AG04450 (cell line): Measurements from ENCODE around the gene ANKRA2. TPM values are rescaled to one million over a fixed set of nuclear protein-coding genes. Genes with fewer than 3 reads are reported as not detected.

ENCODE experiments used
- CTCF ChIA-PET: fragments of 300-600, 350-600 bp; formaldehyde crosslinking; extraction: SDS; loops from one replicate; lab custom pipeline; 2022; ENCODE audit warnings: antibody characterized with exemption, inconsistent platforms; lab: Charles Lee
- POLR2A ChIA-PET: fragments of 350-600 bp; formaldehyde crosslinking; extraction: SDS; loops from one replicate; lab custom pipeline; 2021; ENCODE audit warnings: antibody characterized with exemption, inconsistent platforms; lab: Yijun Ruan, JAX
- DNase-seq: peaks from one replicate; pipeline ENCODE4 v3.0.0-alpha.2; 2011; ENCODE audit warnings: low read depth, low spot score
- H3K27ac ChIP-seq: one replicate; pipeline ENCODE4 v1.5.1; 2012; ENCODE audit warnings: low read depth, low read length, control low read depth
- H3K27me3 ChIP-seq: one replicate; pipeline ENCODE4 v1.6.0; 2012; ENCODE audit warnings: low read length; ENCODE audit not compliant: control insufficient read depth, insufficient read depth
- H3K4me3 ChIP-seq: 2 replicates; pipeline ENCODE4 v1.5.1; 2011; ENCODE audit warnings: mild to moderate bottlenecking, low read depth, low read length, control low read depth
- H3K9me3 ChIP-seq: 2 replicates; pipeline ENCODE4 v1.5.1; 2012; ENCODE audit warnings: low read length; ENCODE audit not compliant: control insufficient read depth, insufficient read depth
- polyA plus RNA-seq: library from polyadenylated mRNA; depleted of rRNA; stranded (reverse); fragments of >200 nt; gene quantifications from 2 replicates; pipeline ENCODE4 v1.2.3, GENCODE V29; 2011
- TF ChIP-seq, protein P1 (sequence below): IDR thresholded peaks from 2 replicates; pipeline ENCODE4 v1.5.1; 2011; ENCODE audit warnings: low read depth, low read length, control low read depth, inconsistent platforms

The ANKRA2 gene
- polyA plus RNA-seq, 1 experiment, result 39.6 TPM

DNA sequence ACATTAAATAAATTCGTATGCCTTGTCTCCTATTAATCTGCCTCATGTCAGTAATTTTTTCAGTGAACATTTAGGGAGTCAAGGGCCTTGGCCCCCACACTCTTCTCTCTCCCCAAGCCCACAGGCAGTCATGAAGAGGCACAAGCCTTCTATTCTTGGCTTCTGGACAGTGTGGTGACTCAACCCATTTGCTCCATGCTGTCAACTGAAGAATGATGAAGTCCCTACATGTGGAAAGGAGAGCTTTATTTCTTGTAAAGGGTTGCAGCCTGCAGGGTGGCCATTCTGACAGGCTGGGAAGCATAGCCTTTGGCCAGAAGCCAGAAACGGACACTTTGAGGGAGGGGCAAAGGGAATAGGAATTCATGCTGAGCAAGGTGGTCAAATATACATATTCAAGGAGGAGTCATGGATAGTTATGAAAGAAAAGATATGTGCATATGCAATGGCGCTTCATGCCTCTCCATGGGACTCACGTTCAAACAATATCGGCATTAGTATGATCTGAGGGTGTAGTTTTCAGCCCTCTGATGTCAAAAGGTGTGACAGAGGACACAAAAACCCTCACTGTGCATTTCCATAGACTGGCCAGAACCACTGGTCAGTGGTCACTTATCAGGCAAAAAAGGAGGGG is 31.3 kb downstream of the ANKRA2 start:
- CTCF ChIA-PET, result interaction anchor here (1.3 kb wide), 1 partner anchor 14 kb away, joined by 6 read pairs; no protein-coding TSS in a partner anchor
- TF ChIP-seq, protein P1, sequence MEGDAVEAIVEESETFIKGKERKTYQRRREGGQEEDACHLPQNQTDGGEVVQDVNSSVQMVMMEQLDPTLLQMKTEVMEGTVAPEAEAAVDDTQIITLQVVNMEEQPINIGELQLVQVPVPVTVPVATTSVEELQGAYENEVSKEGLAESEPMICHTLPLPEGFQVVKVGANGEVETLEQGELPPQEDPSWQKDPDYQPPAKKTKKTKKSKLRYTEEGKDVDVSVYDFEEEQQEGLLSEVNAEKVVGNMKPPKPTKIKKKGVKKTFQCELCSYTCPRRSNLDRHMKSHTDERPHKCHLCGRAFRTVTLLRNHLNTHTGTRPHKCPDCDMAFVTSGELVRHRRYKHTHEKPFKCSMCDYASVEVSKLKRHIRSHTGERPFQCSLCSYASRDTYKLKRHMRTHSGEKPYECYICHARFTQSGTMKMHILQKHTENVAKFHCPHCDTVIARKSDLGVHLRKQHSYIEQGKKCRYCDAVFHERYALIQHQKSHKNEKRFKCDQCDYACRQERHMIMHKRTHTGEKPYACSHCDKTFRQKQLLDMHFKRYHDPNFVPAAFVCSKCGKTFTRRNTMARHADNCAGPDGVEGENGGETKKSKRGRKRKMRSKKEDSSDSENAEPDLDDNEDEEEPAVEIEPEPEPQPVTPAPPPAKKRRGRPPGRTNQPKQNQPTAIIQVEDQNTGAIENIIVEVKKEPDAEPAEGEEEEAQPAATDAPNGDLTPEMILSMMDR, result no peak
- Histone ChIP-seq H3K4me3 (no peak overlapping the region), H3K9me3 (peaks cover 9% of the 10 kb centered on the region), H3K27ac (no peak overlapping the region), H3K27me3 (no peaks in the 10 kb centered on the region)
- no peak for DNase-seq
- POLR2A ChIA-PET, result interaction anchor here (0.6 kb wide), 1 partner anchor 60 kb away, joined by 7 read pairs; no protein-coding TSS in a partner anchor

- no peak overlapping the region for H3K4me3 ChIP-seq
- TF ChIP-seq, protein P1, result no peak
- peaks cover 9% of the 10 kb centered on the region for H3K9me3 ChIP-seq
- H3K27ac ChIP-seq, result no peak overlapping the region
- POLR2A ChIA-PET, result no interaction called here
- no peak for DNase-seq
- CTCF ChIA-PET, result no interaction called here
- H3K27me3 ChIP-seq, result no peaks in the 10 kb centered on the region
Measured at GRCh38 chr5:73532195-73532594, 33.2 kb downstream of the ANKRA2 start.

- TF ChIP-seq, protein P1, result no peak
- Histone ChIP-seq H3K27me3 (no peaks in the 10 kb centered on the region), H3K4me3 (no peak overlapping the region), H3K27ac (no peak overlapping the region), H3K9me3 (peaks cover 9% of the 10 kb centered on the region)
- ChIA-PET POLR2A (no interaction called here), CTCF (interaction anchor here (1.1 kb wide), 1 partner anchor 10 kb away, joined by 5 read pairs; no protein-coding TSS in a partner anchor)
- no peak for DNase-seq
Measured at GRCh38 chr5:73531356-73531755, 34.1 kb downstream of the ANKRA2 start.

- ChIA-PET POLR2A (no interaction called here), CTCF (interaction anchor here (1.1 to 4.0 kb wide), 2 partner anchors 8 to 10 kb away, joined by 4 to 23 read pairs; no protein-coding TSS in a partner anchor)
- DNase-seq, result no peak
- H3K9me3 ChIP-seq, result peaks cover 4% of the 10 kb centered on the region
- H3K27ac ChIP-seq, result no peak overlapping the region
- TF ChIP-seq, protein P1, result no peak
- H3K4me3 ChIP-seq, result no peak overlapping the region
- H3K27me3 ChIP-seq, result no peaks in the 10 kb centered on the region
Measured at GRCh38 chr5:73529081-73529480, 36.4 kb downstream of the ANKRA2 start.

DNA sequence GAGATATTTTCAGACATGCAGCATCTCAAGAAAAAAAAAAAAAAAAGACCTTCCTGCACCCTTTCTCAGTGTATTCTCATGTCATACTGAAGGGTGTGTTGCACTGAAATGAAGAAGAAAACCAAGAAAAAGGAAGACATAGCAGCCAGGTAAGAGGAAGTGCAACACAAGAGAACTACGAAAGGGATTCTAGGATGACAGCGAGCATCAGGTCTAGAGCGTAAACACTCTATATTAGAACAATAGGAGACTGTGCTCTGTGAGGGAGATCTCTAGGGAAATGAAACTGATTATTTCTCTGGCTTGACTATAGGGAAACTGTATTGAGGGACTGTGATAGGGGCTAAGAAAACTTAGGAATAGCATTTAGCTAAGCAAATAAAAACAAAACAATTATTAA is 37.2 kb downstream of the ANKRA2 start:
- no peak for DNase-seq
- H3K27me3 ChIP-seq, result no peaks in the 10 kb centered on the region
- peaks cover 4% of the 10 kb centered on the region for H3K9me3 ChIP-seq
- ChIA-PET CTCF (interaction anchor here (1.1 to 4.0 kb wide), 2 partner anchors 9 kb away, joined by 4 to 23 read pairs; no protein-coding TSS in a partner anchor), POLR2A (no interaction called here)
- no peak overlapping the region for H3K27ac ChIP-seq
- no peak overlapping the region for H3K4me3 ChIP-seq
- TF ChIP-seq, protein P1, result no peak
